Dendritic cell treated with granulocyte-macrophage colony-stimulating factor and Interleukin-4, amounts not matched to agents 40 ng/mL and 50 ng/mL, for 4 days (primary cell): ENCODE data around the gene GLT8D2.

ENCODE experiments used
- H3K27ac Mint-ChIP-seq: one replicate; pipeline ENCODE4 v1.8.0; 2022; ENCODE audit warnings: mild to moderate bottlenecking, mixed read lengths
- H3K27me3 Mint-ChIP-seq: one replicate; pipeline ENCODE4 v1.8.0; 2022; ENCODE audit warnings: mild to moderate bottlenecking, mixed read lengths
- H3K36me3 Mint-ChIP-seq: one replicate; pipeline ENCODE4 v1.8.0; 2022; ENCODE audit warnings: low read depth, mixed read lengths
- H3K4me1 Mint-ChIP-seq: one replicate; pipeline ENCODE4 v1.8.0; 2022; ENCODE audit warnings: low read depth, mixed read lengths
- H3K4me3 Mint-ChIP-seq: one replicate; pipeline ENCODE4 v1.8.0; 2022; ENCODE audit warnings: mild to moderate bottlenecking, moderate library complexity, mixed read lengths
- H3K9me3 Mint-ChIP-seq: one replicate; pipeline ENCODE4 v1.8.0; 2022; ENCODE audit warnings: mixed read lengths
- intact Hi-C: fragments of 100-400 bp; cut with micrococcal nuclease; formaldehyde crosslinking; loops from one replicate; pipeline ENCODE4 v1.15.0; 2022

GLT8D2 gene

GRCh38 chr12:103944964-103945363 is 105.0 kb downstream of the GLT8D2 start:
- Mint-ChIP-seq H3K27ac (no peak overlapping the region), H3K27me3 (no peaks in the 10 kb centered on the region), H3K4me1 (peaks cover 6% of the 10 kb centered on the region), H3K36me3 (peaks cover 100% of the 10 kb centered on the region), H3K9me3 (no peaks in the 10 kb centered on the region), H3K4me3 (no peak overlapping the region)
- intact Hi-C loops, result loop anchor here (5.0 kb wide), 2 partner anchors 37 to 1182 kb away; no protein-coding TSS in a partner anchor
